A673 (cell line): ENCODE measurements around the gene NUFIP1. TPM values are rescaled to one million over a fixed set of nuclear protein-coding genes. Genes with fewer than 3 reads are reported as not detected.

Source experiments
- BruUV-seq: library from RNA; stranded (reverse); fragments of 400-500 nt; replicated peaks from 2 replicates; lab custom pipeline; 2021; lab: Mats Ljungman, UMichigan
- CTCF ChIA-PET: fragments of 300-600 bp; sonication (Branson Sonifier 250); formaldehyde crosslinking; loops from one replicate; lab custom pipeline; 2022; ENCODE audit warnings: antibody characterized with exemption; lab: Charles Lee
- POLR2A ChIA-PET: fragments of 300-600 bp; sonication (Branson Sonifier 250); formaldehyde crosslinking; loops from one replicate; lab custom pipeline; 2022; ENCODE audit warnings: antibody characterized with exemption; ENCODE audit not compliant: low non-redundant PET; lab: Charles Lee
- DNase-seq: peaks from one replicate; pipeline ENCODE4 v3.0.0-alpha.2; 2015; ENCODE audit warnings: low spot score
- H3K27ac ChIP-seq: fragments of 200-600 bp; sonication (generic); 2 replicates; pipeline ENCODE4 v1.5.1; 2016; ENCODE audit warnings: mixed run types, low read depth, mild to moderate bottlenecking, mixed read lengths, antibody characterized with exemption, low read length; ENCODE audit not compliant: poor library complexity, severe bottlenecking
- H3K27me3 ChIP-seq: fragments of 200-600 bp; sonication (generic); replicated peaks from 2 replicates; pipeline ENCODE4 v1.6.1; 2017; ENCODE audit warnings: mixed run types, low read depth, mild to moderate bottlenecking, mixed read lengths, antibody characterized with exemption, low read length; ENCODE audit not compliant: insufficient read depth, poor library complexity
- H3K36me3 ChIP-seq: fragments of 200-600 bp; sonication (generic); 2 replicates; pipeline ENCODE4 v1.6.1; 2016; ENCODE audit warnings: mixed run types, mild to moderate bottlenecking, mixed read lengths, antibody characterized with exemption, low read length; ENCODE audit not compliant: insufficient read depth, poor library complexity, severe bottlenecking
- H3K4me1 ChIP-seq: fragments of 200-600 bp; sonication (generic); 2 replicates; pipeline ENCODE4 v1.6.1; 2017; ENCODE audit warnings: mixed run types, mild to moderate bottlenecking, mixed read lengths, antibody characterized with exemption, low read length; ENCODE audit not compliant: insufficient read depth, poor library complexity, severe bottlenecking
- H3K4me3 ChIP-seq: fragments of 200-600 bp; sonication (generic); 2 replicates; pipeline ENCODE4 v1.5.1; 2016; ENCODE audit warnings: low read depth, mixed run types, mild to moderate bottlenecking, mixed read lengths, low read length; ENCODE audit not compliant: poor library complexity, severe bottlenecking
- H3K9me3 ChIP-seq: fragments of 200-600 bp; sonication (generic); 2 replicates; pipeline ENCODE4 v1.6.1; 2016; ENCODE audit warnings: mixed run types, low read depth, mild to moderate bottlenecking, mixed read lengths, antibody characterized with exemption, low read length; ENCODE audit not compliant: poor library complexity, severe bottlenecking
- CTCF ChIP-seq: fragments of 300-800, 200-600 bp; sonication (generic); conservative IDR thresholded peaks from 2 replicates; pipeline ENCODE4 v1.5.1; 2017; ENCODE audit warnings: low read depth, mild to moderate bottlenecking, antibody characterized with exemption, low read length, moderate library complexity, mixed read lengths
- EZH2 ChIP-seq: fragments of 200-600 bp; sonication (generic); IDR thresholded peaks from 2 replicates; pipeline ENCODE4 v1.6.1; 2017; ENCODE audit warnings: borderline replicate concordance, low read depth, mild to moderate bottlenecking, mixed read lengths, antibody characterized with exemption, low read length; ENCODE audit not compliant: poor library complexity, severe bottlenecking
- intact Hi-C: fragments of 100-400 bp; cut with micrococcal nuclease; formaldehyde crosslinking; loops from one replicate; pipeline ENCODE4 v1.10.0; 2022; ENCODE audit not compliant: unreplicated experiment
- total RNA-seq: library from RNA; stranded (reverse); gene quantifications from 2 replicates; pipeline ENCODE4 v1.2.3, GENCODE V29; 2021

Gene NUFIP1
- total RNA-seq, 1 experiment from 2014 or later = 13.4 TPM

DNA sequence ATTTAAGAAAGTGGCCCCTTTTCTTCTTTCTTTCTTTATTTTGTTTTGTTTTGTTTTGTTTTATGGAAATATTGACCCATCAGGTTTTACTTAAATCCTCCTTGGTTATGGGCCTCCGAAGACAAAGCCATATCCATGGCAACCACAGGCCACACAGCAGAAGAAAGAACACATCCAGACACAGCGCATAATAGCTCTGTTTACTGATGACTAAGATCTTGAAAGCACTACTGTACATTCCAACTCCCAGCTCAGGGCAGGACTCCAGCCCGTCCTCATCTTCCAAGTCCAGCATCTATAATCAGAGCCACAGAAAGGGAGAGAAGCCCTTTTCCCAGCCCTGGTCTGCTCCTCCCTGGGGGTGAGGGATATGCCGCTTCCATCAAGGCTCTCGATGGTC, 84.3 kb downstream of the NUFIP1 start:
- H3K27ac ChIP-seq = no peak overlapping the region
- DNase-seq = no peak
- H3K27me3 ChIP-seq = no peaks in the 10 kb centered on the region
- H3K9me3 ChIP-seq = no peaks in the 10 kb centered on the region
- ChIA-PET CTCF (no interaction called here), POLR2A (no interaction called here)
- H3K4me3 ChIP-seq = no peak overlapping the region
- H3K4me1 ChIP-seq = no peaks in the 10 kb centered on the region
- BruUV-seq = no TSS peak
- no peaks in the 10 kb centered on the region for H3K36me3 ChIP-seq
- TF ChIP-seq EZH2 = no peak
- TF ChIP-seq CTCF = no peak
- intact Hi-C loops = no loop called here

DNA sequence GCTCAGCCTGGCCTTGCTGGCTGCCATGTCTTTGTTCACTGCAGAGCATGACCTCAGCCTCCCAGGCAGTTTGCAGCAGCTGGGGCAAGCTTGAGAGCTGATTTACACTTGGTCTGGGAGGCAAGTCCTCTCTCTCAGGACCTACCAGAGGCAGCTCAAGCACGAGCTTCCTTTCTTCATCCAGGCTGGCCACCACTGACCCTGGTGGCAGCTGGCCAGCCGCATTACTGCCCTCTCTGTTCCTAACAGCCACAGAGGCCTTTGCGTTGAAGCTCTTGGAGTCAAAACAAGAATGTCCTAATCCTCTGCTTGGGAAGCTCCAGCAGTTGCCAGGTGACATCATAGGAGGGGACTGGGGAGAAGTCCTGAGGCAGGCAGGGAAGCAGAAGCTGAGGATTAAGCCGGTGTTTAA, 85.7 kb downstream of the NUFIP1 start:
- Histone ChIP-seq H3K27ac (no peak overlapping the region), H3K36me3 (no peaks in the 10 kb centered on the region), H3K4me3 (no peak overlapping the region), H3K4me1 (no peaks in the 10 kb centered on the region), H3K9me3 (no peaks in the 10 kb centered on the region), H3K27me3 (no peaks in the 10 kb centered on the region)
- TF ChIP-seq EZH2 (no peak), CTCF (no peak)
- no peak for DNase-seq
- ChIA-PET POLR2A (no interaction called here), CTCF (no interaction called here)
- intact Hi-C loops = no loop called here
- no TSS peak for BruUV-seq

GRCh38 chr13:44902738-44903137, 86.5 kb downstream of the NUFIP1 start:
- Histone ChIP-seq H3K27me3 (no peaks in the 10 kb centered on the region), H3K36me3 (no peaks in the 10 kb centered on the region), H3K9me3 (no peaks in the 10 kb centered on the region), H3K27ac (no peak overlapping the region), H3K4me3 (no peak overlapping the region), H3K4me1 (no peaks in the 10 kb centered on the region)
- TF ChIP-seq CTCF (no peak), EZH2 (no peak)
- DNase-seq = no peak
- POLR2A ChIA-PET = no interaction called here
- CTCF ChIA-PET = no interaction called here
- no TSS peak for BruUV-seq
- intact Hi-C loops = no loop called here
